ENCODE results near the gene AGAP1.

Gene AGAP1

GRCh38 chr2:235911633-235912233 lies 417.9 kb downstream of the AGAP1 start:
- Histone ChIP-seq H3K36me3 (ENCODE audit: control insufficient read depth, insufficient read depth, low read length) (peaks cover 5% of the 10 kb centered on the region), H3K9me3 (ENCODE audit: control insufficient read depth, low read length) (no peaks in the 10 kb centered on the region), H3K27me3 (ENCODE audit: control insufficient read depth, insufficient read depth, low read length) (no peaks in the 10 kb centered on the region), H3K4me3 (ENCODE audit: low read length) (no peak overlapping the region), H3K9ac (ENCODE audit: low read length) (no peak overlapping the region), H3K4me1 (ENCODE audit: control insufficient read depth, insufficient read depth, low read length) (no peaks in the 10 kb centered on the region)

GRCh38 chr2:235914756-235915155 lies 420.9 kb downstream of the AGAP1 start:
- H3K9me3 ChIP-seq (ENCODE audit: control insufficient read depth, low read length): no peaks in the 10 kb centered on the region
- no peaks in the 10 kb centered on the region for H3K4me1 ChIP-seq (ENCODE audit: control insufficient read depth, insufficient read depth, low read length)
- no peak overlapping the region for H3K9ac ChIP-seq (ENCODE audit: low read length)
- peaks cover 5% of the 10 kb centered on the region for H3K36me3 ChIP-seq (ENCODE audit: control insufficient read depth, insufficient read depth, low read length)
- no peak overlapping the region for H3K4me3 ChIP-seq (ENCODE audit: low read length)
- H3K27me3 ChIP-seq (ENCODE audit: control insufficient read depth, insufficient read depth, low read length): no peaks in the 10 kb centered on the region

GRCh38 chr2:235917506-235917905 lies 423.7 kb downstream of the AGAP1 start:
- Histone ChIP-seq H3K9me3 (ENCODE audit: control insufficient read depth, low read length) (no peaks in the 10 kb centered on the region), H3K4me3 (ENCODE audit: low read length) (no peak overlapping the region), H3K27me3 (ENCODE audit: control insufficient read depth, insufficient read depth, low read length) (no peaks in the 10 kb centered on the region), H3K36me3 (ENCODE audit: control insufficient read depth, insufficient read depth, low read length) (peaks cover 5% of the 10 kb centered on the region), H3K4me1 (ENCODE audit: control insufficient read depth, insufficient read depth, low read length) (no peaks in the 10 kb centered on the region), H3K9ac (ENCODE audit: low read length) (no peak overlapping the region)

- Histone ChIP-seq H3K9me3 (ENCODE audit: control insufficient read depth, low read length) (no peaks in the 10 kb centered on the region), H3K4me1 (ENCODE audit: control insufficient read depth, insufficient read depth, low read length) (no peaks in the 10 kb centered on the region), H3K9ac (ENCODE audit: low read length) (no peak overlapping the region), H3K27me3 (ENCODE audit: control insufficient read depth, insufficient read depth, low read length) (no peaks in the 10 kb centered on the region), H3K4me3 (ENCODE audit: low read length) (no peak overlapping the region), H3K36me3 (ENCODE audit: control insufficient read depth, insufficient read depth, low read length) (peaks cover 5% of the 10 kb centered on the region)
Observed at GRCh38 chr2:235918876-235919275, 425.0 kb downstream of the AGAP1 start.

- Histone ChIP-seq H3K4me1 (ENCODE audit: control insufficient read depth, insufficient read depth, low read length) (peaks cover 4% of the 10 kb centered on the region), H3K27me3 (ENCODE audit: control insufficient read depth, insufficient read depth, low read length) (no peaks in the 10 kb centered on the region), H3K4me3 (ENCODE audit: low read length) (no peak overlapping the region), H3K9me3 (ENCODE audit: control insufficient read depth, low read length) (no peaks in the 10 kb centered on the region), H3K36me3 (ENCODE audit: control insufficient read depth, insufficient read depth, low read length) (peaks cover 5% of the 10 kb centered on the region), H3K9ac (ENCODE audit: low read length) (no peak overlapping the region)
Observed at GRCh38 chr2:235920216-235920865, 426.5 kb downstream of the AGAP1 start.

- peaks cover 5% of the 10 kb centered on the region for H3K4me1 ChIP-seq (ENCODE audit: control insufficient read depth, insufficient read depth, low read length)
- H3K4me3 ChIP-seq (ENCODE audit: low read length): no peak overlapping the region
- no peaks in the 10 kb centered on the region for H3K27me3 ChIP-seq (ENCODE audit: control insufficient read depth, insufficient read depth, low read length)
- no peaks in the 10 kb centered on the region for H3K9me3 ChIP-seq (ENCODE audit: control insufficient read depth, low read length)
- no peak overlapping the region for H3K9ac ChIP-seq (ENCODE audit: low read length)
- no peaks in the 10 kb centered on the region for H3K36me3 ChIP-seq (ENCODE audit: control insufficient read depth, insufficient read depth, low read length)
Observed at GRCh38 chr2:235921508-235922191, 427.8 kb downstream of the AGAP1 start.

GRCh38 chr2:235922839-235923238 lies 429.0 kb downstream of the AGAP1 start:
- H3K27me3 ChIP-seq (ENCODE audit: control insufficient read depth, insufficient read depth, low read length): no peaks in the 10 kb centered on the region
- H3K36me3 ChIP-seq (ENCODE audit: control insufficient read depth, insufficient read depth, low read length): no peaks in the 10 kb centered on the region
- H3K9ac ChIP-seq (ENCODE audit: low read length): no peak overlapping the region
- peaks cover 5% of the 10 kb centered on the region for H3K4me1 ChIP-seq (ENCODE audit: control insufficient read depth, insufficient read depth, low read length)
- H3K4me3 ChIP-seq (ENCODE audit: low read length): no peak overlapping the region
- H3K9me3 ChIP-seq (ENCODE audit: control insufficient read depth, low read length): no peaks in the 10 kb centered on the region

GRCh38 chr2:235923859-235924674 lies 430.2 kb downstream of the AGAP1 start:
- Histone ChIP-seq H3K9ac (ENCODE audit: low read length) (no peak overlapping the region), H3K27me3 (ENCODE audit: control insufficient read depth, insufficient read depth, low read length) (no peaks in the 10 kb centered on the region), H3K4me1 (ENCODE audit: control insufficient read depth, insufficient read depth, low read length) (peaks cover 5% of the 10 kb centered on the region), H3K4me3 (ENCODE audit: low read length) (no peak overlapping the region), H3K36me3 (ENCODE audit: control insufficient read depth, insufficient read depth, low read length) (no peaks in the 10 kb centered on the region), H3K9me3 (ENCODE audit: control insufficient read depth, low read length) (no peaks in the 10 kb centered on the region)

GRCh38 chr2:235924675-235925063 lies 430.8 kb downstream of the AGAP1 start:
- no peaks in the 10 kb centered on the region for H3K36me3 ChIP-seq (ENCODE audit: control insufficient read depth, insufficient read depth, low read length)
- no peak overlapping the region for H3K9ac ChIP-seq (ENCODE audit: low read length)
- H3K4me3 ChIP-seq (ENCODE audit: low read length): no peak overlapping the region
- H3K4me1 ChIP-seq (ENCODE audit: control insufficient read depth, insufficient read depth, low read length): peaks cover 5% of the 10 kb centered on the region
- H3K9me3 ChIP-seq (ENCODE audit: control insufficient read depth, low read length): no peaks in the 10 kb centered on the region
- no peaks in the 10 kb centered on the region for H3K27me3 ChIP-seq (ENCODE audit: control insufficient read depth, insufficient read depth, low read length)

GRCh38 chr2:235925250-235925919 lies 431.5 kb downstream of the AGAP1 start:
- Histone ChIP-seq H3K36me3 (ENCODE audit: control insufficient read depth, insufficient read depth, low read length) (no peaks in the 10 kb centered on the region), H3K4me1 (ENCODE audit: control insufficient read depth, insufficient read depth, low read length) (peaks cover 5% of the 10 kb centered on the region), H3K4me3 (ENCODE audit: low read length) (no peak overlapping the region), H3K9ac (ENCODE audit: low read length) (no peak overlapping the region), H3K9me3 (ENCODE audit: control insufficient read depth, low read length) (no peaks in the 10 kb centered on the region), H3K27me3 (ENCODE audit: control insufficient read depth, insufficient read depth, low read length) (no peaks in the 10 kb centered on the region)

GRCh38 chr2:235926229-235926628 lies 432.4 kb downstream of the AGAP1 start:
- H3K9ac ChIP-seq (ENCODE audit: low read length): no peak overlapping the region
- no peaks in the 10 kb centered on the region for H3K27me3 ChIP-seq (ENCODE audit: control insufficient read depth, insufficient read depth, low read length)
- H3K4me1 ChIP-seq (ENCODE audit: control insufficient read depth, insufficient read depth, low read length): peaks cover 5% of the 10 kb centered on the region
- no peaks in the 10 kb centered on the region for H3K9me3 ChIP-seq (ENCODE audit: control insufficient read depth, low read length)
- H3K36me3 ChIP-seq (ENCODE audit: control insufficient read depth, insufficient read depth, low read length): no peaks in the 10 kb centered on the region
- H3K4me3 ChIP-seq (ENCODE audit: low read length): no peak overlapping the region

Measured in mucosa of stomach (tissue), 1 donor.